GM06990 (cell line): ENCODE measurements around the gene CLMN.

Experiments
- DNase-seq: peaks from one replicate; pipeline ENCODE4 v3.0.0-alpha.2; 2011; ENCODE audit not compliant: insufficient read length; ENCODE audit errors: extremely low read depth
- H3K27me3 ChIP-seq: replicated peaks from 2 replicates; pipeline ENCODE4 v1.6.0; 2011; ENCODE audit warnings: low read length; ENCODE audit not compliant: control insufficient read depth, insufficient read depth
- H3K36me3 ChIP-seq: 2 replicates; pipeline ENCODE4 v1.5.1; 2011; ENCODE audit warnings: low read length; ENCODE audit not compliant: control insufficient read depth, insufficient read depth
- H3K4me3 ChIP-seq: replicated peaks from 2 replicates; pipeline ENCODE4 v1.5.1; 2011; ENCODE audit warnings: low read depth, mild to moderate bottlenecking, control low read depth, low read length
- TF ChIP-seq, protein P1 (sequence below): IDR thresholded peaks from 2 replicates; pipeline ENCODE4 v1.5.1; 2011; ENCODE audit warnings: low read length, control low read depth, mild to moderate bottlenecking, inconsistent platforms; ENCODE audit not compliant: insufficient read depth, poor library complexity, severe bottlenecking

The CLMN gene

DNA sequence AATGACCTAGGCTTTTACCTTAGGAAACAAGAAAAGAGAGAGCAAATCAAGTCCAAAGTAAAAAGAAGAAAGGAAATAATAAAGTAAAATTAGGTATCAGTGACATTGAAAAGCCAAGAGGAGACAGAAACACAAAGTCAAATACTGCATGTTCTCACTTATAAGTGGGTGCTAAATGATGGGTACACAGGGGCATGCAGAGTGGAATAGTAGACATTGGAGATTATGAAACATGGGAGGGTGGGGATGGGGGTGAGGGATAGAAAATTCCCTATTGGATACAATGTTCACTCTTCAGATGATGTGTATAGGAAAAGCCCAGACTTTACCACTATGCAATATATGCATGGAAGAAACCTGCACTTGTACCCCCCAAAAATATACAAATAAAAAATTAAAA lies 35.1 kb upstream of the CLMN start:
- no peak overlapping the region for H3K4me3 ChIP-seq
- TF ChIP-seq, protein P1, sequence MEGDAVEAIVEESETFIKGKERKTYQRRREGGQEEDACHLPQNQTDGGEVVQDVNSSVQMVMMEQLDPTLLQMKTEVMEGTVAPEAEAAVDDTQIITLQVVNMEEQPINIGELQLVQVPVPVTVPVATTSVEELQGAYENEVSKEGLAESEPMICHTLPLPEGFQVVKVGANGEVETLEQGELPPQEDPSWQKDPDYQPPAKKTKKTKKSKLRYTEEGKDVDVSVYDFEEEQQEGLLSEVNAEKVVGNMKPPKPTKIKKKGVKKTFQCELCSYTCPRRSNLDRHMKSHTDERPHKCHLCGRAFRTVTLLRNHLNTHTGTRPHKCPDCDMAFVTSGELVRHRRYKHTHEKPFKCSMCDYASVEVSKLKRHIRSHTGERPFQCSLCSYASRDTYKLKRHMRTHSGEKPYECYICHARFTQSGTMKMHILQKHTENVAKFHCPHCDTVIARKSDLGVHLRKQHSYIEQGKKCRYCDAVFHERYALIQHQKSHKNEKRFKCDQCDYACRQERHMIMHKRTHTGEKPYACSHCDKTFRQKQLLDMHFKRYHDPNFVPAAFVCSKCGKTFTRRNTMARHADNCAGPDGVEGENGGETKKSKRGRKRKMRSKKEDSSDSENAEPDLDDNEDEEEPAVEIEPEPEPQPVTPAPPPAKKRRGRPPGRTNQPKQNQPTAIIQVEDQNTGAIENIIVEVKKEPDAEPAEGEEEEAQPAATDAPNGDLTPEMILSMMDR, result no peak
- no peaks in the 10 kb centered on the region for H3K36me3 ChIP-seq
- DNase-seq, result no peak
- no peaks in the 10 kb centered on the region for H3K27me3 ChIP-seq

DNA sequence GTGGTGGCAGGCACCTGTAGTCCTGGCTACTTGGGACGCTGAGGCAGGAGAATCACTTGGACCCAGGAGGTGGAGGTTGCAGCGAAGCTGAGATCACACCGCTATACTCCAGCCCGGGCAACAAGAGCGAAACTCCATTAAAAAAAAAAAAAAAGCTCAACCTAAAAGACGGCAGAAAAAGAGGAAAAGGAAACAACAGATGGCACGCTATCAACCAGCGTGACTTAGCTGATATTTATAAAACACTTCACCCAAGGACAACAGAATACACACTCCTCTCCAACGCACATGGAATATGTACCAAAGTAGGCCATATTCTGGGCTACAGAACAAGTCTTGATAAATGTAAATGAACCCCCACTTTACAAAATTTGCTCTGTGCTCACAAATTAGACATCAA lies 34.0 kb upstream of the CLMN start:
- DNase-seq, result no peak
- Histone ChIP-seq H3K36me3 (no peaks in the 10 kb centered on the region), H3K4me3 (no peak overlapping the region), H3K27me3 (no peaks in the 10 kb centered on the region; the same call in none of the 2 replicates)
- TF ChIP-seq, protein P1, result no peak

DNA sequence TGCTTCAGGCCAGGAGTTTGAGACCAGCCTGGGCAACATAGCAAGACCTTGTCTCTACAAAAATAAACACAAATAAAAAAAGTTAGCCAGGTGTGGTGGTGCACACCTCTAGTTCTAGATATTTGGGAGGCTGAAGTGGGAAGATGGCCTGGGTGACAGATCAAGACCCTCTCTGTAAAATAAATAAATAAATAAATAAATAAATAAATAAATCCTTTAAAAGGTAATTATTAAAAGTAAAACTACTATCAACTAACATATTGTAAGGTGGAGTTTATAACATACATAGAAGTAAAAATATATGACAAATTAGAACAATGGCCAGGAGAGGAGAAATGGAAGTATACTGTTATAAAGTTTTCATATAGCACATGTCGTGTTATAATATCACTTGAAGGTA lies 33.3 kb upstream of the CLMN start:
- TF ChIP-seq, protein P1, result no peak
- no peaks in the 10 kb centered on the region for H3K36me3 ChIP-seq
- no peak for DNase-seq

DNA sequence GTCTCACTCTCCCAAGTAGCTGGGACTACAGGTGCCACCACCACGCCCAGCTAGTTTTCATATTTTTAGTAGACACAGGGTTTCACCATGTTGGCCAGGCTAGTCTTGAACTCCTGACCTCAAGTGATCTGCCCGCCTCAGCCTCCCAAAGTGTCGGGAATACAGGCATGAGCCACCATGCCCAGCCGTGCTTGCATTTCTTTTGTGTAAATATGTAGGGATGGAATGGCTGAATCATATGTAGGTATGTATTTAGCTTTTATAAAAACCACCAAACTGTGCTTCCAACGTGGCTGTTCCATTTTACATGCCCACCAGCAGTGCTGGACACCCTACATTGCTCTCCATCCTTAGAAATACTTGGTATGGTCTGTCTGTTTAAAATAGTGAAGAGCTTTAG lies 32.8 kb upstream of the CLMN start:
- Histone ChIP-seq H3K36me3 (no peaks in the 10 kb centered on the region), H3K4me3 (no peak overlapping the region), H3K27me3 (no peaks in the 10 kb centered on the region; the same call in none of the 2 replicates)
- TF ChIP-seq, protein P1, result no peak
- no peak for DNase-seq

More for the DNA sequence above, 33.3 kb upstream of the CLMN start:
- Histone ChIP-seq H3K4me3 (no peak overlapping the region), H3K27me3 (no peaks in the 10 kb centered on the region; the same call in none of the 2 replicates)

DNA sequence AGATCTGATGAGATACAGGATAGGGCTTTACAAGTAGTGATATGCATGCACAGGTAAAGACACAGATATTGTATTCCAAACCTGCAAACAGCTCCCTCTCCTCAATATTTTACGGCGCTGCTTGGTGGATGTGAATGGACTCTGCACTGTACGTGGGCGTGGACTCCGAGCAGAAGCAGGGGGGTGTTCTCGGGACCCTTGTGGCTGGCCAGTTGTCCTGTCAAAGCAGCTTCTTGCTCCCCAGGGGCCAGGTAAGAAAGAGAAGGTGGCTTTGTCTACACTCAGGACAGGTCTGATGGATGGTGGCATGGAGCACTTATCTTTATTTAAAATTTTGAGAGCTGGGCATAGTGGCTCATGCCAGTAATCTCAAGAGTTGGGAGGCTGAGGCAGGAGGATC lies 29.5 kb upstream of the CLMN start:
- no peak overlapping the region for H3K4me3 ChIP-seq
- no peaks in the 10 kb centered on the region for H3K36me3 ChIP-seq
- TF ChIP-seq, protein P1, result no peak
- H3K27me3 ChIP-seq, result no peaks in the 10 kb centered on the region; the same call in none of the 2 replicates
- no peak for DNase-seq
